A549 treated with RU486 at 1 μM for 4 hours (cell line): ENCODE data around the gene C3orf20. TPM values are rescaled to one million over a fixed set of nuclear protein-coding genes. Genes with fewer than 3 reads are reported as not detected.

Source experiments
- total RNA-seq: library from RNA; stranded (reverse); fragments of 200-300 nt; extraction: Qiagen RNA extraction; gene quantifications from 5 replicates; pipeline ENCODE4 v1.2.3, GENCODE V29; 2022; ENCODE audit warnings: low read depth

Gene C3orf20
- total RNA-seq = 0.03 to 0.06 TPM (median 0.05 TPM) in 3 of 5 replicates, not detected in the others

DNA sequence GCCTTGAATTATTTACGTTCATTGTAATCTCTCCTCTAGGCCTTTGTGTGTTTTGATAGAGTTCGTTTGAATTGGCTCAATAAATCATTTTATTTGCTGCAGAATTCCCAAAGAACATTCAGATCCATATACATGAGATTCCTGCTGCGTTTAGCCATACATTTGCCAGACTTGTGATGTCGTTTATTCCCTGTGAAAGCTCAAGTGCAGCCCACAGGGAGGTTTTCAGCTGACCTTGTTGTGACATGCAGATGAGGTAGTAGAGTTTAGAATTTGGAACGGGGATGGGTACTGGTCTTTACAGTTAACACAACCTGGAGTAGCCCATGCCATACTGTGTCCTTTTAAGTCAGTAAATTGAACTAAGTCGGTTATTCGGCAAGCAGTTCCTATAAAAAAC lies at the start of gene C3orf20:
Gene C3orf20 (plus strand): TSS at position 301 of the 400 bp plus-strand sequence. CDS start 7,573 bp downstream, outside the sequence.

DNA sequence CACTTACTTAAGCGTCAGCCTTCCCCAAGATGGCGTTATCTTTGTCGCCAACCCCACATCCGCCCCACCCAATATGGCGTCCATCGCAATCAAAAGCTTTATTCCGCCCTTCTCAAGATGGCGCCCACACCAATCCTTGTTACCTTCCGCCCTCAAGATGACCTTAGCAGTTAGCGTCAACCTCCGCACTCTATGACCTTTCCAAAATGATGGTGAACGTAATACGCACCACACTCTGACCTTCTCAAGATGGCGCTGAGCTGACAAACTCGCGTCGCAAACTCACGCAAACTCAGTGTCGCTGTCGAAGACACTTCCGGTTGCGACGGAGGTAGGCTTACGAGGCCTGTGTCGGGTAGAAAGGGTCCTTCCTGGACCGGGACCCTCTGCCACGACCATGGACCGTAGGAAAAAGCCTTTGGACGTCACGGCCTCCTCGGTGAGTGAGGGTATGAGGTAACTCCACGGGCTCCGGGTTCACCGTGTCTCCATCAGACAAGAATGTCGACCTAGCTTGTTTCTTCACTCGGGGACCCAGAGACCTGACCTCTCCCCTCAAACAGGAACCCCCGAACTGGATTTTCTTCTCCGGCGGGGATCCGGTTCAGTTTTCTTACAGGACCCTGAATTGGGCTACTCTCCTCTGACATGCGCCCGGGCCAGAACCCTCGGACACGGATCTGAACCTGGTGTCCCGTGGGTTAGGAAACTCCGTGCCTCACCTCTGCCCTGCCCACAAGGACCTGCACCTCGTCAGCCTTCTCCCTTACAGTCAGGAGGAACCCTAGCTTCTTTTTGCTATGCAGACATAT lies 23.3 kb upstream of the C3orf20 start, which contains the start of gene CCDC174:
Gene CCDC174 (plus strand): TSS at position 323 of the 812 bp plus-strand sequence. CDS start 75 bp downstream, at position 398.

DNA sequence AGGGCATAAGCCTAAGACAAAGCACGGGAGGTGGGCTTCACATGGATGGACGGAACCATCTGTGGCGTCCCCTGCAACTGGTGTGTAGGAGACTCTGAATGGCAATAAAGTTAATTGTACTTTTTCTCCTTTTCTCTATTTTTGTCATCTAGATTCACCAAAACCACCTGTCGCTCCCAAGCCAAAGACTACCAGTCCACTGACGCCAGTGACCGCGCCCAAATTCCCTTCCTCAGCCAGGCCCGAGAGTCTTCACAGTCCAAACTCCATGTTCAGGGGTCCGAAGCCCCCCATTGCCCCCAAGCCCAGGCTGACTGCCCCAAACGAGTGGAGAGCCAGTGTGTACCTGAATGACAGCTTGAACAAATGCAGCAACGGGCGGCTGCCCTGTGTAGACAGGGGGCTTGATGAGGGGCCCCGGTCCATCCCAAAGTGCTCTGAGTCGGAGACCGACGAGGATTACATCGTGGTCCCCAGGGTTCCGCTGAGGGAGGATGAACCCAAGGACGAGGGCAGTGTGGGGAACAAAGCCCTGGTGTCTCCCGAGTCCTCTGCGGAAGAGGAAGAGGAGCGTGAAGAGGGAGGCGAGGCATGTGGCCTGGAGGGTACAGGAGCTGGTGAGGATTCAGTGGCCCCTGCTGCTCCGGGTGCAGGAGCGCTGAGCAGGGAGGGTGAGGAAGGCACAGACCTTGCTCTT lies 144.0 kb downstream of the C3orf20 start, which contains the start of gene FGD5:
Gene FGD5 (plus strand): TSS at position 159 of the 697 bp plus-strand sequence. CDS start 110 bp downstream, at position 269.

Other genes starting within 250 kb of the C3orf20 start
- gene GRIP2, start 134.8 kb upstream of the C3orf20 start, total RNA-seq = 0.97 to 2.4 TPM (median 1.9 TPM) in 5 replicates
- gene CCDC174, start 23.4 kb upstream of the C3orf20 start, total RNA-seq = 12.0 to 20.2 TPM (median 12.5 TPM) in 5 replicates
- 0.05 to 0.16 TPM in 2 of 5 replicates, not detected in the others for gene FGD5, start 143.8 kb downstream of the C3orf20 start, total RNA-seq